ENCODE data around the gene NNMT. TPM values are rescaled to one million over a fixed set of nuclear protein-coding genes. Genes with fewer than 3 reads are reported as not detected.

NNMT gene
- total and polyA plus RNA-seq, 9 of the 15 experiments (the other 6 are each of a cell fraction or from before 2014, with no cell fraction given), result 6.1 to 15.0 (median 11.2) TPM

DNA sequence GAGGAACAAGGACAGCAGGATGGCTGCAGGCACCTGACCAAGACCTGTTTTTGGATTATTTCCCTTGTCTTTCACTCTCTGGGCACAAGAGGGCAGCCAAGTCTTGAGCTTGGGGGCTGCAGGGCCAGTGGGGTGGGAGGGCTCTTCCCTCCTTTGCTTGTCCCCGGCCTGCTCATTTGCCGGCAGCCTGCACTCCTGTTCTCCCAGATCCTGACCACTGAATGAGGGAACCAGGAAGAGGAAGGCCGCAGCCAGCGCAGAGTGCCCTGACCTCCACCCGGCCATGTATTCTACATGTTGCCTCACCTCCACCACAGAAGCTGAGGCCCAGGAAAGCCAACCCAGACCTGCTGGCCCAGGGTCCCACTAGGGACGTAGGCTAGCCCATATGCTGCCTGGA is 15.5 kb upstream of the NNMT start (continued):
- TF ChIP-seq ZC3H4 (CRISPR knock-in tag; IDR thresholded peaks at IDR 0.05; ENCODE audit: borderline replicate concordance) (no peak), YY1 (IDR thresholded peaks at IDR 0.05; ENCODE audit: borderline replicate concordance in 1 of 3, control insufficient read depth in 1 of 3, extremely low read depth in 1 of 3, insufficient read depth in 3 of 3, insufficient read length in 1 of 3, insufficient replicate concordance in 2 of 3, low read depth in 1 of 3, low read length in 2 of 3) (no peak), EP300 (IDR thresholded peaks at IDR 0.05; ENCODE audit: low read length) (no peak), TEAD4 (IDR thresholded peaks at IDR 0.05; ENCODE audit: low read length) (no peak), TEAD4 (CRISPR knock-in tag; IDR thresholded peaks at IDR 0.05; ENCODE audit: borderline replicate concordance) (no peak), ZNF77 (CRISPR knock-in tag; IDR thresholded peaks at IDR 0.05) (no peak), SP1 (CRISPR knock-in tag; IDR thresholded peaks at IDR 0.05) (no peak), STAG1 (CRISPR knock-in tag; IDR thresholded peaks at IDR 0.05; ENCODE audit: borderline replicate concordance) (peak; percentile 77; the same call in 1 of the 2 replicates), KLF13 (tag; IDR thresholded peaks at IDR 0.05; ENCODE audit: borderline replicate concordance, low read depth) (no peak)
- TF ChIP-seq, protein P1, sequence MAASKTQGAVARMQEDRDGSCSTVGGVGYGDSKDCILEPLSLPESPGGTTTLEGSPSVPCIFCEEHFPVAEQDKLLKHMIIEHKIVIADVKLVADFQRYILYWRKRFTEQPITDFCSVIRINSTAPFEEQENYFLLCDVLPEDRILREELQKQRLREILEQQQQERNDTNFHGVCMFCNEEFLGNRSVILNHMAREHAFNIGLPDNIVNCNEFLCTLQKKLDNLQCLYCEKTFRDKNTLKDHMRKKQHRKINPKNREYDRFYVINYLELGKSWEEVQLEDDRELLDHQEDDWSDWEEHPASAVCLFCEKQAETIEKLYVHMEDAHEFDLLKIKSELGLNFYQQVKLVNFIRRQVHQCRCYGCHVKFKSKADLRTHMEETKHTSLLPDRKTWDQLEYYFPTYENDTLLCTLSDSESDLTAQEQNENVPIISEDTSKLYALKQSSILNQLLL (CRISPR knock-in tag; IDR thresholded peaks at IDR 0.05; ENCODE audit: borderline replicate concordance), result no peak
- TF ChIP-seq, protein P2, sequence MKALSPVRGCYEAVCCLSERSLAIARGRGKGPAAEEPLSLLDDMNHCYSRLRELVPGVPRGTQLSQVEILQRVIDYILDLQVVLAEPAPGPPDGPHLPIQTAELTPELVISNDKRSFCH (CRISPR knock-in tag; IDR thresholded peaks at IDR 0.05), result no peak
- TF ChIP-seq, protein P2 (tag; IDR thresholded peaks at IDR 0.05), result 0 out of 2 replicates have a peak, but pooled peaks have one; percentile 42

Measured in K562 (cell line).